Activated CD8-positive, alpha-beta memory T cell treated with anti-CD3 and anti-CD28 coated beads for 48 hours (primary cell): ENCODE results near the gene TACC3.
A peak's percentile ranks its signal among the peaks of the same experiment; 100 is the strongest.

Experiments
- DNase-seq, 3 experiments: peaks; one replicate each; pipeline ENCODE4 v3.0.0-alpha.2; 2020; ENCODE audit warnings: low read depth in 2 of 3, low spot score in 2 of 3

The TACC3 gene

DNA sequence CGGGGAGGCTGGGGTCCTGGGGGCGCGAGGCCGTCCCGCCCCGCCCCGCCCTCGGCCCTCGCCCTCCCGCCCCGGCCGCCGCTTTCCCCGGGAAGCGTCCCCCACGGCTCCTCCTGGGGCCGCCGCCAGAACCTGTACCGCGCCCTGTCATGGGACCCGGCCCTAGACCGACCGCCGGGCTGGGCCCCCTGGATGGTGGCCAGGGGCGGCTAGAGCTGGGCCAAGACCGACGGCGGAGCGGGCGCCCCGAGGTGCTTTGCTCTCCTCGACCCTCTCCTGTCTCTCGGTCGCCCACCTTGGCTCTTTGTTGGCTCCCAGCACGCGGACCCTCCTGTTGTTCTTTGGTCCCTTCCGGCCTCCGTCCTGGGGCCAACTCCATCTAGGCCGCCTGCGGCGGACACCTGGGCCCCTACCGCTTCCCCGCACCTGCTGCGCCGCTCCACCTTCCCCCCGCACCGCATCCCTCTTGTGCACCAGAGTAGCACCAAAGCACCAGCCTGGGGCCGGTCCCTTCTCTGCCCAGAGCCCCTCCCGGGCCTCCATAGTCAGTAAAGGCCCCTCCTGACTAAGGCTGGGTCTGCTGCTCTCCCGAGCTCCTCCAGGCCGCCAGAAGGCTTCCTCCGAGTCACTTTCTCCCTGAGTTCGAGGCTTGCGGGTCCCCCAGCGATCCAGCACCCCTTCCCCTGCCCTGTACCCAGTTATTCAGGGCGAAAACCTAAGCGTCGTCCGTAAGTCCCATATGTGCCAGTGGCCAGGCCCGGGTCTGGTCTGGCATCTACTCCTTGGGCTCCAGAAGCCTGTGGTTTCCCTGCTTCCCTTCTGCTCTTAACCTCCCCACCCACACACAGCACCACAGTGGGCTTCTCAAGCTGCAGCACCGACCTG, 587 bp downstream of the TACC3 start:
- DNase-seq, result no peak

DNA sequence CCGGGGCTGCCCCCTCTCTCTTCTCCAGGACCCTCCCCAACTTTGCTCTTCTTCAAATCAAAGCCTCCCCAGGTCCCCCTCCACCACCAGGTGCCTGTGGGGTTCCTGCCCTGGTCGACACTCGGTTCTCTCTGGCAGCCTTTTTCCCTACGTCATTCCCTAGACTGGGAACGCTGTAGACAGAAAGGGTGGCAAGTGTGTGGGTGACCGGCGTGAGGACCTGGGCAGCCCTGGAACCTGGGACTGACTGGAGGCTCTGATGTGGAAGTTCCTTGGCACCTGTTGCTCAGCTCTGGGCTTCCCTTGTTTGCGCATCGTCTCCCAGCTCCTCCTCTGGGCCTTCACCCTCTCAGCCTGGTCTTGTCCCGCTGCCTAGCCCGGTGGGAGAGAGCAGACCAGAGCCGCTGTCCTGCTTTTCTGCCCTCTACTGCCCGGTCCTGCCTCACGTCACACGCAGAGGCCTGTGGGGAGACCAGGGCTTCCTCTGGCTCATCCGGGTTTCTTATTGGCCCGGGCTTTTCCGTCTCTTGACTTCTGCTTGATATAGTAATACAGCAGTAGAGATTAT, 1.3 kb downstream of the TACC3 start:
- no peak for DNase-seq

DNA sequence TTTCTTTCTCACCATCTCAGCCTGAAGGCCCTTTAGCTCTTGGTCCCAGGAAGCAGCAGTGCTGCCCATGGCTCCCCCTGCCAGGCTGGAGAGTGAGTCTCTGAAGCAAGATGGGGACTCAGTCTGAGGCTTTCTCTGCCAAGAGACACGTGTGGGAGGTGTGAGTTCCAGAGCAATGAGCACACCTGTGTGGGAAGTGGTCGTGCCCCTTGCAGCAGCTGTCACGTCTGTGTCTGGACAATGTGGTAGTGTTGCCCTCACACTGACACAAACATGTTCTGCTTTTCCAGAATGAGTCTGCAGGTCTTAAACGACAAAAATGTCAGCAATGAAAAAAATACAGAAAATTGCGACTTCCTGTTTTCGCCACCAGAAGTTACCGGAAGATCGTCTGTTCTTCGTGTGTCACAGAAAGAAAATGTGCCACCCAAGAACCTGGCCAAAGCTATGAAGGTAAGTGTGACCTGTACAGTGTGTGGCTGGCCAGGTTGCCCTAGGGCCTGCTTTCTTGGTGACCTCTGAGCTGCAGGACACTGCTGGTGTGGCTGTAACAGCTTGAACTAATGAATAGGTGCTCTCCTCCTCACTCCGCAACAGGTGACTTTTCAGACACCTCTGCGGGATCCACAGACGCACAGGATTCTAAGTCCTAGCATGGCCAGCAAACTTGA, 1.9 kb downstream of the TACC3 start:
- DNase-seq, result no peak

DNA sequence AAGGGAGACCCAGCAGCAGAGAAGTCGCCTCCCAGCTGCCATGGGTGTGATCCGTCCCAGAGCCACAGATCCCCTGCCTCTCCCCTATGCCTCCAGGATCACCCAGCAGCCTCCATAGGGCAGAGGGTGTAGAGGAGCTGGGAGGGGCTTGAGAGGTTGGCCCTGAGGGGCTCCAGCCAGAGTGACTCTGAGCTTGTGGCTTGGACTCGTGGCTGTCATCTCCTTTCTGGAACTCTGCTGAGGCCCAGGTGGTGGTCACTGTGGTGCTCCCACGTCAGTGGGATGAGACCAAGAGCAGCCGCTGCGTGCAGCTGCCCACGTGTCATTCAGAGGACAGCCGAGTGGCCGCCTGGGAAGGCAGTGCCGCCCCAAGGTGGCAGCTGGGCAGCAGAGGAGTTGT, 4.2 kb downstream of the TACC3 start:
- no peak for DNase-seq

DNA sequence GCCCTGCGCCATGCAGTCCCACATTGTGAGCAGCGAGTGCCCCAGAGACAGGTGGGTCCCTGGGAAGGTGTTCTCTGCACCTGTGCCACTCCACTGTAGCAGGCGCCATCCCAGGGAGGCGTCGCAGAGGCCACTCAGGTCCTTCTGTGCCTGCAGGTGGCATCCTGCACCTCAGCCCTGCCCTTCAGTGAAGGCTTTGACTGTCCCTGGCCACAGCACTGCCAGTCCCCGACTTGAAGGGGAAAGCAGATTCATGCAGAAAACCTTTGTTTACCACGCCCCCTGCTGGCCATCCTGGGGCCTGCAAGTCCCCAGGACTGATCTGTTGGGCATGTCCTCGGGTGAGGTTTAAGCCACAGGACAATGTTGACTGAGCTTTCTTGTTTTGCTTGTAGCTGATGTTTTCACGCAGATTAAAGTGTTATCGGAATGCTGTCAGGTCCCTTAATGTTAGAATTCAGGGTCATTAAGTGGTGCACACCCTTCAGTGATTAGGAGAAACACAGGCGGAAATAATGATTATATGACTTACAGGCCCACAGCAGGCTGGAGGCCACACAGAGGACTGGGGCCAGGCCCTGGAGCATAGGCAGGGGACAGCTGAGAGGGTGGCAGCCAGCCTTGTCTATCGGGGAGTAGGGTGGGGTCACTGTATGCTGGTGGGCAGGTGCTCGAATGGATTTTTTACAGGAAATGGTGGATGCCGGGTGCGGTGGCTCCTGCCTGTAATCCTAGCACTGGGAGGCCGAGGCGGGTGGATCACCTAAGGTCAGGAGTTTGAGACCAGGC, 5.0 kb downstream of the TACC3 start:
- peak; percentile 63 to 91 (median 86) for DNase-seq

- no peak for DNase-seq
These were observed 6.1 kb downstream of the TACC3 start for GRCh38 chr4:1727117-1728031.

DNA sequence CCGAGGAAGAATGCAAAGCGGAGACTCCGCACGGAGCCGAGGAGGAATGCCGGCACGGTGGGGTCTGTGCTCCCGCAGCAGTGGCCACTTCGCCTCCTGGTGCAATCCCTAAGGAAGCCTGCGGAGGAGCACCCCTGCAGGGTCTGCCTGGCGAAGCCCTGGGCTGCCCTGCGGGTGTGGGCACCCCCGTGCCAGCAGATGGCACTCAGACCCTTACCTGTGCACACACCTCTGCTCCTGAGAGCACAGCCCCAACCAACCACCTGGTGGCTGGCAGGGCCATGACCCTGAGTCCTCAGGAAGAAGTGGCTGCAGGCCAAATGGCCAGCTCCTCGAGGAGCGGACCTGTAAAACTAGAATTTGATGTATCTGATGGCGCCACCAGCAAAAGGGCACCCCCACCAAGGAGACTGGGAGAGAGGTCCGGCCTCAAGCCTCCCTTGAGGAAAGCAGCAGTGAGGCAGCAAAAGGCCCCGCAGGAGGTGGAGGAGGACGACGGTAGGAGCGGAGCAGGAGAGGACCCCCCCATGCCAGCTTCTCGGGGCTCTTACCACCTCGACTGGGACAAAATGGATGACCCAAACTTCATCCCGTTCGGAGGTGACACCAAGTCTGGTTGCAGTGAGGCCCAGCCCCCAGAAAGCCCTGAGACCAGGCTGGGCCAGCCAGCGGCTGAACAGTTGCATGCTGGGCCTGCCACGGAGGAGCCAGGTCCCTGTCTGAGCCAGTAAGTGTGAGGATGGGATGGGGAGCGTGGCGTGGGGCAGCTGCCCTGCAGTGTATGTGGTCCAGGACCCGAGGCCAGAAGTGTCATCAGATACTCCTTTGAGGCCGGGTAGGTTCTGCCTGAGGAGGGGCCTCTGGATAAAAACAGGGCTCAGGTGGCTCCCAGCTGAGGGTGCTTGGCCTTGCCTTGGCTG, 7.0 kb downstream of the TACC3 start:
- no peak for DNase-seq

DNA sequence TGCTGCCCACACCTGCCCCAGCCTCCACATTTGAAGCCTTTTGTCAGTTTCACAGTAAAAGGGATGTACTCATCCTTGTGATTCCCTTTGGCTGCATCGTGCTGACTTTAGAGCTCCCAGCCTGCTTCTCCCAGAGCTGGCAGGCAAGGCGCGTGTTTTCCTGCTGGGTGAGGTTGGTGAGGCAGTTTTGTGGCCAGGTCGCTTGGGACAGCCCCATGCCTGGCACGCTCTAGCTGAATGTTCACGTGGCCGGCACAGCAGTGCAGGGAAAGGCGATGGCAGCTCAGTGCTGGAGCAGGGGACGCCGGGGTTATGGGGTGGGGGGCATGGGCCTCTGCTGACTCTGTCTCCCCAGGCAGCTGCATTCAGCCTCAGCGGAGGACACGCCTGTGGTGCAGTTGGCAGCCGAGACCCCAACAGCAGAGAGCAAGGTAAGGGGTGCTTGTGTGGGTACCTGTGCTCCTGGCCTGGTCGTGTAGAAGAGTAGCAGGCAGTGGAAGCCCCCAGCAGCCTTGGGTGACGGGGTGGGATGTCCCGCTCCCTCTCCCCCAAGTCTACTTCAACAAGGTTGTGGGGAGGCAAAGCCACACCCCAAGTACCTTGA, 9.3 kb downstream of the TACC3 start:
- no peak for DNase-seq

DNA sequence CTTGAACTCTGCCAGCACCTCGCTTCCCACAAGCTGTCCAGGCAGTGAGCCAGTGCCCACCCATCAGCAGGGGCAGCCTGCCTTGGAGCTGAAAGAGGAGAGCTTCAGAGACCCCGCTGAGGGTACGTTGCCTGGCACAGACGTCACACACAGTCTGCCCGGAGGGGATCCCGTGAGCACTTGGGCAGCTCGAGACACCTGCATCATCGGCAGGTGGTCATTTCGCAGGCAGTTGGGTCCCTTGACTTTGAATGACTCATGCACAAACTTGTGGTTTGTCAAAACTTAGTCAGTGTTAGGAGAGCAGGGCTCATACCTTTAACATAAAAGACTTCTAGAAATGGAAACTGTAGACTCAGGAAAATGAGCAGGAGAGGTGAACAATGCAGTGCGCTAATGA, 9.9 kb downstream of the TACC3 start:
- no peak for DNase-seq

- DNase-seq, result no peak
These were observed 11.6 kb downstream of the TACC3 start for GRCh38 chr4:1732911-1733310.

DNA sequence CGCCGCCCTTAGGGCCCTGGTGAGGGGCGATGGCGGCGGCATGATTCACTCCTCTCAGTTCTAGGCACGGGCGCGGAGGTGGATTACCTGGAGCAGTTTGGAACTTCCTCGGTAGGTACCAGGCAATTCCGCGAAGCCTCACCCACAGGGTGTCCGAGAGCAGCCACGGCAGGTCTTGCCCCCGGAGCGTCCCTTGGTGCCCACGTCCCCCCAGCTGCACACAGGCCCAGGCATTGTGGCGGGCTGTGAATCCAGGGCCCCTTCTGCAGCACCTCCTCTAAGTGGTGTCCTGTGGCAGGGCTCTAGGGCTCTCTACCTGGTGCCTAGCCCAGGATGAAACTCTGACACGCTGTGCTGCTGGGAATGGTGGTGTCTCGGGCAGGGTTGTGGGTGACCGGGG, 13.9 kb downstream of the TACC3 start:
- no peak for DNase-seq

DNA sequence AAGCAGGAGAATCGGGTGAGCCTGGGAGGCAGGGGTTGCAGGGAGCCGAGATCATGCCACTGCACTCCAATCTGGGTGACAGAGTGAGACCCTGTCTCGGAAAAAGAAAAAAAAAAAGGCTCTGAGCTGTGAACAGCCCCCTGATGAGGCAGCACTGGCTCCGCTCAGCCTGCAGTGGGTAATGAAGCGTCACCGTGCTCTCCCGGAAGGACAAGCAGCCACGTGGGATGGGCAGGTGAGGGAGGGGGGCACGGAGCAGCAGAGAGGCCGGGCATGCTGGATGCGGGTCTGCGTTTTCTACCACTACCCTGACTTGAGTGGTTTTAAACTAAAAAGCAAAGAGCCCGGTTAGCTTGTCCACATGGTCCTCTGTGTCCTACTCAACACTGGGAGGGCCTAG, 15.5 kb downstream of the TACC3 start:
- no peak for DNase-seq

GRCh38 chr4:1737666-1738065, 16.3 kb downstream of the TACC3 start:
- DNase-seq, result no peak

DNA sequence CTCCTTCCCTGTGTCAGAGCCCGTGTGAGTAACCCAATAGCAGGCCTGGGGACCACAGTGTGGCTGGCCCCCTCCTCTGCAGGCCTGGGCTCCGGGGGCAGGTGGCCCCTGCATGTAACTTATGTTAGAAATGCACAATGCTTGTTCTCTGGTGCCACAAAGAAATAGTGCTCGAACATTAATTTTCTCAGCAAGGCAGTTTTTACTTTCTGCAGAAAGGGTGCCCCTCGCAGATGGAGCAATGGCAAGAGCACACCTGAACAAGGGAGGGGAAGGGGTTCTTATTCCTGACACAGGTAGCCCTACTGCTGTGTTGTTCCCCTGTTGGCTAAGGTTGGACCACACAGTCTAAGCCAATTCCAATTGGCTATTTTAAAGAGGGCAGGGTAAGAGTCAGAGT, 17.1 kb downstream of the TACC3 start:
- no peak for DNase-seq

DNA sequence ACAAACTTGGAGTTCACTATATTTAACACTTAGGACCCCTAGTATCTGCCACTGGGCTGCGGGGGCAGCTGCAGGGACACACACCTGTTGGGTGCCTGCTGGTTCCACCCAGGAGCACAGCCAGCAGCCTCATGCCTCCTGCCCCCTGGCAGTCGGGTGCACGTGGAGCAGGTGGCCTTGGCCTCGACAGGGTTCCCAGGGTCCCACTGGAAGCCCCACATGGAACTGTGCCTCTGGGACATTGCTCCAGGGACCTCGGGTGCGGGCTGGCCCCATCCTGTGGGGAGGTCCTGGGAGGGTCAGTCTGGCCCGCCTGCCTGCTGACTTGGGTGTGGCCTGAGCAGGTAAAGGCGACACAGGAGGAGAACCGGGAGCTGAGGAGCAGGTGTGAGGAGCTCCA, 18.0 kb downstream of the TACC3 start:
- no peak for DNase-seq

DNA sequence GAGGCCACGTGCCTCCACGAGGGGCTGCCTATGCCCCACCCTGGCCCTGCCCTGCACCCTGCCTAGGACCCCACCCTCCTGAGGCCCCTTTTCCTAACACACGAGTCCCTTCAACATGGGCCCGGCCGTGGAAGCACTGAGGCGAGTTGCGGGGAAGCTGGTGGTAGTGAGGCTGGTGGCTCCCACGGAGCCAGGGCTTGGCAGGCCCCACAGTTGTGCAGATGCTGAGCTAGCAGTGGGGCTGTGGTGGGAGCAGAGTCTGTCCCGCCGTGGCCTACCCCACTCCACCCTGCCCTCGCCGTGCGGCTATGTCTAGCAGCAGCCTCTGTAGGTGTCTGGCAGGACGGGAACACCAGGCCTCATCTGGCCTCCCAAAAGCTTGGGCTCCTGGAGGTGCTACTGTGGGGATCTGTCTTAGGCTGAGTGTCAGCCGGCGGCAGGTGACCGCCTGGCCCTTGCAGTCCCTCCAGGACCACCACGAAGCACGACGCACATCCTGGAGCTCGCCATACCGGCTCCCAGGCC, 18.8 kb downstream of the TACC3 start:
- DNase-seq, result no peak

- DNase-seq, result no peak
These were observed 19.9 kb downstream of the TACC3 start for GRCh38 chr4:1741208-1741607.

GRCh38 chr4:1743551-1743950, 22.2 kb downstream of the TACC3 start:
- DNase-seq, result no peak

GRCh38 chr4:1743975-1744374, 22.7 kb downstream of the TACC3 start:
- DNase-seq, result no peak
